ENCODE measurements around the gene CNOT3. TPM values are rescaled to one million over a fixed set of nuclear protein-coding genes. Genes with fewer than 3 reads are reported as not detected.
A peak's percentile ranks its signal among the peaks of the same experiment; 100 is the strongest.

Gene CNOT3
- total RNA-seq, 2 donors from 2014 or later: 22.4 to 51.4 TPM

DNA sequence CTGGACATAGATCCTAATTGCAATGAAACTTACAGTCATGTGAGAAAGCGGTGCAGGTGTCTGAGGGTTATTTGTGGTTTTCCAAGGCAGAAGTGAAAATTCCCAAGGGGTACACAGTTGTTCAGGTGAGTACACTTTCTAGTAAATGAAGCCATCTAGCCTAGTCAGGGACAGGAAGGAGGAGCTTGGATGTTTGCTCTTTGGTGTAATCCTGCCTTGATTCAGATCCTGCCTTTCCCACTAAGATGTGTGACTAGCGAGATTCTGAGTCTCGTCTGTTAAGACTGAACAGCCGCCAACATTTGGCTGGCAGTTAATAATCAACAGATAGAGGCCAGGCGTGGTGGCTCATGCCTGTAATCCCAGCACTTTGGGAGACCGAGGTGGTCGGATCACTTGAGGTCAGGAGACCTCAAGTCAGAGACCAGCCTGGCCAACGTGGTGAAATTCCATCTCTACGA is 65.6 kb downstream of the CNOT3 start:
- H3K4me1 ChIP-seq: peaks cover 75% of the 10 kb centered on the region
- peak; percentile 4 for ATAC-seq
- DNase-seq: peak; percentile 64 to 80 (median 78)
- H3K27me3 ChIP-seq: no peaks in the 10 kb centered on the region
- peak overlapping the region; percentile 33 to 97 (median 94) for H3K27ac ChIP-seq
- no peaks in the 10 kb centered on the region for H3K9me3 ChIP-seq
- intact Hi-C loops (cut with DNase I): no loop called here
- WGBS, 2 donors: 19 to 20% methylated on average over 8 to 9 of the region's 9 CpGs
- peaks cover 5 to 30% of the 10 kb centered on the region in 2 donors for H3K36me3 ChIP-seq (replicated peaks in 1 of 2; ENCODE audit: insufficient read depth in 1 of 2, low read depth in 2 of 2)
- H3K4me3 ChIP-seq: no peak overlapping the region
- TF ChIP-seq, protein P1, sequence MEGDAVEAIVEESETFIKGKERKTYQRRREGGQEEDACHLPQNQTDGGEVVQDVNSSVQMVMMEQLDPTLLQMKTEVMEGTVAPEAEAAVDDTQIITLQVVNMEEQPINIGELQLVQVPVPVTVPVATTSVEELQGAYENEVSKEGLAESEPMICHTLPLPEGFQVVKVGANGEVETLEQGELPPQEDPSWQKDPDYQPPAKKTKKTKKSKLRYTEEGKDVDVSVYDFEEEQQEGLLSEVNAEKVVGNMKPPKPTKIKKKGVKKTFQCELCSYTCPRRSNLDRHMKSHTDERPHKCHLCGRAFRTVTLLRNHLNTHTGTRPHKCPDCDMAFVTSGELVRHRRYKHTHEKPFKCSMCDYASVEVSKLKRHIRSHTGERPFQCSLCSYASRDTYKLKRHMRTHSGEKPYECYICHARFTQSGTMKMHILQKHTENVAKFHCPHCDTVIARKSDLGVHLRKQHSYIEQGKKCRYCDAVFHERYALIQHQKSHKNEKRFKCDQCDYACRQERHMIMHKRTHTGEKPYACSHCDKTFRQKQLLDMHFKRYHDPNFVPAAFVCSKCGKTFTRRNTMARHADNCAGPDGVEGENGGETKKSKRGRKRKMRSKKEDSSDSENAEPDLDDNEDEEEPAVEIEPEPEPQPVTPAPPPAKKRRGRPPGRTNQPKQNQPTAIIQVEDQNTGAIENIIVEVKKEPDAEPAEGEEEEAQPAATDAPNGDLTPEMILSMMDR (IDR thresholded peaks at IDR 0.05): no peak
- peak in 2 of 3 donors; percentile 33 to 39 for TF ChIP-seq POLR2A (IDR thresholded peaks at IDR 0.05)

DNA sequence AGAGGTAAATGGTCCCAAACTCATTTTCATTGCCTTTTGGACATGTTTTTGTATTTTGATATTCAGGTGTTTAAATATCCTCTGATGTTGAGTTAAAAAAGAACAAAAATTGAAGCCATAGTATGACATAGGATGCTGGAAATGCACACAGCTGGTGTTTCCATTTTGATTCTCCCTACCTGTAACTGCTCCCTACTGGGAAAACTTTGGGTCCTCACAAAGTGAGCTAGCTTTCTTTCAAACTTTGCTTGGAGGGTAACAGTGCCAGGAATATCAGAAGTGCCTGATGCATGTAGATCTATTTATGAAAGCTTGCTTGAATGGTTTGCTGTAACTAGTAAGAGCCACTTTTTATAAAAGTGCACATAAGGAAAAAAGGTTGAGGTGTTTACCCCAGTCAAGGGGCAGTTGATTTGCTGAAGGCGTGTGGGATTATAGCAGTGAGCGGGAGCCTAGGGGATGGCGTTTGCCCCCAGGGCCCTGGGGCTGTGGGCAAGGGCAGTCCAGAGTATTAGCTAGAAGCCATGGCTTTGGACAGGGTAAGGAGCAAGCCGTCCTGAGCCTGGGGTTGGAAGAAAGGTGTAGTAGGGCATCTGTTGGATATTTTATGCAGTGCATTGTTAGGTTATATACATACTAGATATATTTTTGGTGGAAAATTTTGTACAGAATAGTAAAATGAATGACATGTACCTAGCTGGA is 67.4 kb downstream of the CNOT3 start:
- no peak for ATAC-seq
- H3K4me1 ChIP-seq: peaks cover 90% of the 10 kb centered on the region
- DNase-seq: no peak
- peak overlapping the region in 3 of 4 donors; percentile 9 to 97 (median 93) for H3K27ac ChIP-seq
- peaks cover 5 to 30% of the 10 kb centered on the region in 2 donors for H3K36me3 ChIP-seq (replicated peaks in 1 of 2; ENCODE audit: insufficient read depth in 1 of 2, low read depth in 2 of 2)
- WGBS, 2 donors: 73 to 75% methylated on average over 4 of the region's 4 CpGs
- no peak overlapping the region for H3K4me3 ChIP-seq
- intact Hi-C loops (cut with DNase I): no loop called here
- no peaks in the 10 kb centered on the region for H3K27me3 ChIP-seq
- TF ChIP-seq POLR2A (IDR thresholded peaks at IDR 0.05): no peak
- TF ChIP-seq, protein P1 (IDR thresholded peaks at IDR 0.05): no peak
- no peaks in the 10 kb centered on the region for H3K9me3 ChIP-seq

Other genes starting within 250 kb of the CNOT3 start
- not detected for gene CACNG7, start 228.5 kb upstream of the CNOT3 start, total RNA-seq
- not detected for gene CACNG8, start 174.8 kb upstream of the CNOT3 start, total RNA-seq
- gene CACNG6, start 146.1 kb upstream of the CNOT3 start, total RNA-seq: not detected
- gene VSTM1, start 73.9 kb upstream of the CNOT3 start, total RNA-seq: not detected
- not detected for gene TARM1, start 56.4 kb upstream of the CNOT3 start, total RNA-seq
- 1 to 10 TPM in 1 of 2 donors, not detected in 1; 2.3 TPM for gene OSCAR, start 37.0 kb upstream of the CNOT3 start, total RNA-seq
- gene NDUFA3, start 34.9 kb upstream of the CNOT3 start, total RNA-seq: 1 to 10 TPM; 4.7 to 5.3 TPM
- gene TFPT, start 22.1 kb upstream of the CNOT3 start, total RNA-seq: 10 to 100 TPM in 1 of 2 donors, 1 to 10 TPM in 1; 6.5 to 11.9 TPM
- gene PRPF31, start 22.0 kb upstream of the CNOT3 start, total RNA-seq: 10 to 100 TPM; 17.8 to 24.1 TPM
- gene LENG1, start 22.0 kb downstream of the CNOT3 start, total RNA-seq: 1 to 10 TPM; 4.0 to 9.6 TPM
- 100 to 1,000 TPM in 1 of 2 donors, 10 to 100 TPM in 1; 57.3 to 126 TPM for gene TMC4, start 35.4 kb downstream of the CNOT3 start, total RNA-seq
- 10 to 100 TPM; 40.5 to 98.9 TPM for gene MBOAT7, start 51.8 kb downstream of the CNOT3 start, total RNA-seq
- 10 to 100 TPM; 33.9 to 56.6 TPM for gene TSEN34, start 53.5 kb downstream of the CNOT3 start, total RNA-seq
- gene RPS9, start 63.1 kb downstream of the CNOT3 start, total RNA-seq: 1,000 to 10,000 TPM; 1,319 to 1,729 TPM
- gene LILRB3, start 85.2 kb downstream of the CNOT3 start, total RNA-seq: 1 to 10 TPM in 1 of 2 donors, under 1 TPM in 1; 0.33 to 2.1 TPM
- not detected for gene LILRA6, start 105.0 kb downstream of the CNOT3 start, total RNA-seq
- 1 to 10 TPM; 3.1 to 6.6 TPM for gene LILRB5, start 119.5 kb downstream of the CNOT3 start, total RNA-seq
- 1 to 10 TPM in 1 of 2 donors, under 1 TPM in 1; 0.78 to 1.3 TPM for gene LILRB2, start 143.3 kb downstream of the CNOT3 start, total RNA-seq
- under 1 TPM in 1 of 2 donors, not detected in 1; 0.78 TPM for gene LILRA5, start 175.4 kb downstream of the CNOT3 start, total RNA-seq
- gene LILRA4, start 201.4 kb downstream of the CNOT3 start, total RNA-seq: not detected
- 10 to 100 TPM in 1 of 2 donors, 1 to 10 TPM in 1; 2.9 to 35.6 TPM for gene LAIR1, start 227.2 kb downstream of the CNOT3 start, total RNA-seq

All from body of pancreas (tissue), 4 donors.